VCaP (cell line): ENCODE data around the gene SBNO2.

ENCODE experiments used
- H3K27ac ChIP-seq: fragments of 450-650 bp; 2 replicates; pipeline ENCODE4 v1.5.1; 2017
- CTCF ChIP-seq: fragments of 450-650 bp; conservative IDR thresholded peaks from 2 replicates; pipeline ENCODE4 v1.5.1; 2017; ENCODE audit warnings: mild to moderate bottlenecking, moderate library complexity

The SBNO2 gene

GRCh38 chr19:1220477-1220930, 46.4 kb upstream of the SBNO2 start:
- no peak for TF ChIP-seq CTCF
- no peak overlapping the region for H3K27ac ChIP-seq

GRCh38 chr19:1219786-1220476, 45.9 kb upstream of the SBNO2 start:
- TF ChIP-seq CTCF, result no peak
- H3K27ac ChIP-seq, result no peak overlapping the region

- peak overlapping the region; percentile 20 for H3K27ac ChIP-seq
- TF ChIP-seq CTCF, result no peak
These were observed 44.9 kb upstream of the SBNO2 start for GRCh38 chr19:1218751-1219567.

- no peak for TF ChIP-seq CTCF
These were observed 43.3 kb upstream of the SBNO2 start for GRCh38 chr19:1217366-1217765.

GRCh38 chr19:1216756-1217155, 42.7 kb upstream of the SBNO2 start:
- peak overlapping the region; percentile 20; the same call in 1 of the 2 replicates for H3K27ac ChIP-seq
- TF ChIP-seq CTCF, result no peak

More at GRCh38 chr19:1217366-1217765, 43.3 kb upstream of the SBNO2 start:
- H3K27ac ChIP-seq, result peak overlapping the region; percentile 20

- peak overlapping the region; percentile 85 for H3K27ac ChIP-seq
- no peak for TF ChIP-seq CTCF
These were observed 41.0 kb upstream of the SBNO2 start for GRCh38 chr19:1214862-1215731.
